ENCODE measurements around the gene GINS1. TPM values are rescaled to one million over a fixed set of nuclear protein-coding genes. Genes with fewer than 3 reads are reported as not detected.

GINS1 gene
- total and polyA plus RNA-seq, 8 donors = 1.0 to 9.4 (median 2.8) TPM; not detected in 1

DNA sequence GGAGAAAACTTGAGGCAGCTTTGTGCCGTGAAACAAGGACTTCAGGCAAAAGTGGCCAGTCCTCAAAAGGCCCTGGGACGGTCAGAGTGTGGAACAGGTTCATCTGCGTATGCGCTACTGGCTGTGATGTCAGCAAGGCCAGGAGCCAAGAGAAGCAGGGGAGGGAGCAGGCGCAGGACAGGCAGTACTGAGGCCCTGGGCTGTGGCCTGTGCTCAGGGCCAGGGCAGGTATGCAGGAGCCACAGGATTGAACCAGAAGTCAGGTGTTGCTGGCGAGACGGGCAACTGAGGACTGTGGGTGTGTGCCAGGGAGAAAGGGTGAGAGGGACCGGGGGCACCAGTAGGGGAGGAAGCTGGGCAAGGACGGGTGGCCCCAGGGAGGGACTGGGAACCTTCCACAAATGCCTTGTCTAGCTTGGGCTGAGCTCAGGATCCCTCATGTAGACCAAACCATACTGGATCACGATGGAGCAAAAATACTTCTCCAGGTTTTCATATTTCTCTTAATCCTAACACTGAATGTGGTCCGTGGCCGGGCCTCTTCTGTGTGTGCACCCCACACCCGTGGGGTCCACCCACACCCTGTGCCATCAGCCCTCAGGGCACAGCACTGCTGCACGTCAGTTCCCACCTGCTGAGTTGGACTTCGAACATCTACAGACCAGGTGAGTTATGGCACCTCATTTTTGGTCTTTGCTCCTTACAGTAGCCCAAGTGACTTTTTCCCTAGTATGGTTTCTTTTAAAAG lies 46.9 kb downstream of the GINS1 start:
- Histone ChIP-seq H3K9me3 (no peaks in the 10 kb centered on the region), H3K27me3 (no peaks in the 10 kb centered on the region), H3K4me1 (no peaks in the 10 kb centered on the region), H3K4me3 (no peak overlapping the region), H3K36me3 (peaks cover 14 to 76% (median 50%) of the 10 kb centered on the region in 4 donors), H3K27ac (no peak overlapping the region)
- intact Hi-C loops (cut with DNase I; ENCODE audit: low total_unique reads) = no loop called here
- TF ChIP-seq EP300 (IDR thresholded peaks at IDR 0.05) = no peak
- TF ChIP-seq POLR2A (IDR thresholded peaks at IDR 0.05) = no peak
- TF ChIP-seq POLR2AphosphoS5 (IDR thresholded peaks at IDR 0.05) = no peak
- TF ChIP-seq, protein P1, sequence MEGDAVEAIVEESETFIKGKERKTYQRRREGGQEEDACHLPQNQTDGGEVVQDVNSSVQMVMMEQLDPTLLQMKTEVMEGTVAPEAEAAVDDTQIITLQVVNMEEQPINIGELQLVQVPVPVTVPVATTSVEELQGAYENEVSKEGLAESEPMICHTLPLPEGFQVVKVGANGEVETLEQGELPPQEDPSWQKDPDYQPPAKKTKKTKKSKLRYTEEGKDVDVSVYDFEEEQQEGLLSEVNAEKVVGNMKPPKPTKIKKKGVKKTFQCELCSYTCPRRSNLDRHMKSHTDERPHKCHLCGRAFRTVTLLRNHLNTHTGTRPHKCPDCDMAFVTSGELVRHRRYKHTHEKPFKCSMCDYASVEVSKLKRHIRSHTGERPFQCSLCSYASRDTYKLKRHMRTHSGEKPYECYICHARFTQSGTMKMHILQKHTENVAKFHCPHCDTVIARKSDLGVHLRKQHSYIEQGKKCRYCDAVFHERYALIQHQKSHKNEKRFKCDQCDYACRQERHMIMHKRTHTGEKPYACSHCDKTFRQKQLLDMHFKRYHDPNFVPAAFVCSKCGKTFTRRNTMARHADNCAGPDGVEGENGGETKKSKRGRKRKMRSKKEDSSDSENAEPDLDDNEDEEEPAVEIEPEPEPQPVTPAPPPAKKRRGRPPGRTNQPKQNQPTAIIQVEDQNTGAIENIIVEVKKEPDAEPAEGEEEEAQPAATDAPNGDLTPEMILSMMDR (IDR thresholded peaks at IDR 0.05) = no peak
- WGBS, 5 donors = 90 to 96% (median 93%) methylated on average over 15 of the region's 15 CpGs
- peak in 1 of 2 donors; percentile 18 for DNase-seq

GRCh38 chr20:25457886-25458680 lies 50.6 kb downstream of the GINS1 start:
- TF ChIP-seq POLR2AphosphoS5 (IDR thresholded peaks at IDR 0.05) (no peak), POLR2A (IDR thresholded peaks at IDR 0.05) (no peak), EP300 (IDR thresholded peaks at IDR 0.05) (no peak)
- TF ChIP-seq, protein P1 (IDR thresholded peaks at IDR 0.05) = no peak
- H3K36me3 ChIP-seq = peaks cover 13 to 96% (median 63%) of the 10 kb centered on the region in 4 donors
- intact Hi-C loops (cut with DNase I; ENCODE audit: low total_unique reads) = no loop called here
- H3K4me1 ChIP-seq = no peaks in the 10 kb centered on the region
- no peaks in the 10 kb centered on the region for H3K27me3 ChIP-seq
- H3K9me3 ChIP-seq = no peaks in the 10 kb centered on the region
- WGBS, 5 donors = 91 to 96% (median 94%) methylated on average over 18 to 22 of the region's 22 CpGs
- no peak overlapping the region for H3K27ac ChIP-seq
- DNase-seq = no peak
- no peak overlapping the region for H3K4me3 ChIP-seq

DNA sequence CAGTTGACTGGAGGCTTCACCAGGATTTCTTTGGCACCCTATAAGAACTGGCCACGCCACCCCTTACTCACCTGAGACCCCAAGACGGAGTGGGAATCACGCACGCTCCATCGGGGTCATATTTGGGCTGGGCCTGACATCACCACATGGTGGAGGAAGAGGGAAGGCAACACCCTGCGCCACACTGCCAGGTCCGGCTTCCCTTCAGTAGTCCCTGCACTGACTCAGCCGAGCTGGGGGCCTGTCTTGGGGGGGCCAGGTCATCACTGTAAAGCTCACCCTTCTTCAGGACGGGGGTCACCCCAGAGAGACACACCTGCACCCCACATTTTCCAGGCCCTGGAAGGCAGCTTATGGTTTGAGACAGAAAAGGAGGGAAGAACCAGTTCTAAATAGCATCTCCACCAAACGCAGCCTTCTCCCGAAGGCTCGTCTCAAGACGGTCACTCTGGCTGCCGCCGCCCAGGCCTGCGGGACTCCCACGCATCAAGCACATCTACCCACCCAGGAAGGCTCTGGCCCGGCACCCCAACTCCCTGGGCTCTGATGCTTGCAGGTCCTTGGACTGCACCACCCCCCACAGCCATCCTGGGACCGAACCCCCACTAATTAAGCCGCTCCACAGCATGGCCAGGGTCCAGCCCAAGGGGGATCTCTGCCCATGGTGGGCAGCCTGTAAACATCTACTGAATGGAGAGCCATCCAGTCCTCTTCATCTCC lies 51.8 kb downstream of the GINS1 start:
- H3K4me3 ChIP-seq = no peak overlapping the region
- H3K4me1 ChIP-seq = no peaks in the 10 kb centered on the region
- no peak for DNase-seq
- H3K27me3 ChIP-seq = no peaks in the 10 kb centered on the region
- TF ChIP-seq POLR2A (IDR thresholded peaks at IDR 0.05) (no peak), POLR2AphosphoS5 (IDR thresholded peaks at IDR 0.05) (no peak)
- TF ChIP-seq, protein P1 (IDR thresholded peaks at IDR 0.05) = no peak
- H3K9me3 ChIP-seq = no peaks in the 10 kb centered on the region
- H3K27ac ChIP-seq = no peak overlapping the region
- WGBS, 5 donors = 60 to 93% (median 88%) methylated on average over 4 to 20 of the region's 20 CpGs
- H3K36me3 ChIP-seq = peaks cover 4 to 95% (median 62%) of the 10 kb centered on the region in 4 donors
- intact Hi-C loops (cut with DNase I; ENCODE audit: low total_unique reads) = no loop called here

GRCh38 chr20:25459916-25460535 lies 52.6 kb downstream of the GINS1 start:
- H3K27ac ChIP-seq = no peak overlapping the region
- H3K4me1 ChIP-seq = no peaks in the 10 kb centered on the region
- H3K9me3 ChIP-seq = no peaks in the 10 kb centered on the region
- 71 to 87% (median 79%) methylated on average over 12 of the region's 12 CpGs for WGBS, 5 donors
- no peaks in the 10 kb centered on the region for H3K27me3 ChIP-seq
- no peak for DNase-seq
- H3K4me3 ChIP-seq = no peak overlapping the region
- intact Hi-C loops (cut with DNase I; ENCODE audit: low total_unique reads) = no loop called here
- H3K36me3 ChIP-seq = peaks cover 3 to 95% (median 61%) of the 10 kb centered on the region in 4 donors
- TF ChIP-seq POLR2AphosphoS5 (IDR thresholded peaks at IDR 0.05) = no peak
- TF ChIP-seq POLR2A (IDR thresholded peaks at IDR 0.05) = no peak
- no peak for TF ChIP-seq EP300 (IDR thresholded peaks at IDR 0.05)
- TF ChIP-seq, protein P1 (IDR thresholded peaks at IDR 0.05) = no peak

Measured in stomach (tissue), 9 donors.